MCF 10A (cell line): Measurements from ENCODE around the gene CACNA1S. TPM values are rescaled to one million over a fixed set of nuclear protein-coding genes. Genes with fewer than 3 reads are reported as not detected.

Source experiments
- BruUV-seq: library from RNA; stranded (reverse); fragments of 400-500 nt; replicated peaks from 2 replicates; lab custom pipeline; 2021; lab: Mats Ljungman, UMichigan
- CTCF ChIA-PET: fragments of 300-600 bp; sonication (Branson Sonifier 250); formaldehyde crosslinking; extraction: SDS; loops from one replicate; lab custom pipeline; 2021; ENCODE audit warnings: antibody characterized with exemption, inconsistent platforms; lab: Yijun Ruan, JAX
- POLR2A ChIA-PET: fragments of 300-600, 350-650 bp; sonication (Branson Sonifier 250); formaldehyde crosslinking; extraction: SDS; loops from one replicate; lab custom pipeline; 2020; ENCODE audit warnings: antibody characterized with exemption, inconsistent platforms; lab: Yijun Ruan, JAX
- DNase-seq: peaks from one replicate; pipeline ENCODE4 v3.0.0-alpha.2; 2018; ENCODE audit not compliant: unreplicated experiment
- H3K27ac Mint-ChIP-seq: one replicate; pipeline ENCODE4 v1.8.0; 2022; ENCODE audit warnings: mild to moderate bottlenecking, low read depth, mixed read lengths; ENCODE audit not compliant: unreplicated experiment
- H3K27me3 Mint-ChIP-seq: one replicate; pipeline ENCODE4 v1.8.0; 2022; ENCODE audit warnings: mixed read lengths; ENCODE audit not compliant: insufficient read depth, unreplicated experiment
- H3K36me3 Mint-ChIP-seq: one replicate; pipeline ENCODE4 v1.8.0; 2022; ENCODE audit warnings: mild to moderate bottlenecking, moderate library complexity, mixed read lengths; ENCODE audit not compliant: insufficient read depth, unreplicated experiment
- H3K4me1 Mint-ChIP-seq: one replicate; pipeline ENCODE4 v1.8.0; 2022; ENCODE audit warnings: mixed read lengths; ENCODE audit not compliant: insufficient read depth, unreplicated experiment
- H3K4me3 Mint-ChIP-seq: one replicate; pipeline ENCODE4 v1.8.0; 2022; ENCODE audit warnings: mild to moderate bottlenecking, moderate library complexity, mixed read lengths; ENCODE audit not compliant: unreplicated experiment
- H3K9me3 Mint-ChIP-seq: one replicate; pipeline ENCODE4 v1.8.0; 2022; ENCODE audit warnings: mixed read lengths; ENCODE audit not compliant: unreplicated experiment
- CTCF ChIP-seq: fragments of 200-600 bp; IDR thresholded peaks from one replicate; pipeline ENCODE4 v1.8.0; 2022; ENCODE audit warnings: antibody characterized with exemption, mild to moderate bottlenecking; ENCODE audit not compliant: unreplicated experiment
- intact Hi-C: fragments of 100-400 bp; cut with micrococcal nuclease; formaldehyde crosslinking; loops from 2 replicates; pipeline ENCODE4 v1.14.1; 2022
- total RNA-seq: library from RNA; stranded (reverse); gene quantifications from 2 replicates; pipeline ENCODE4 v1.2.3, GENCODE V29; 2022

Gene CACNA1S
- total RNA-seq, 1 experiment from 2014 or later, result not detected

- BruUV-seq, result no TSS peak
- no peaks in the 10 kb centered on the region for H3K9me3 Mint-ChIP-seq
- intact Hi-C loops, result no loop called here
- peaks cover 20% of the 10 kb centered on the region for H3K4me1 Mint-ChIP-seq
- ChIA-PET CTCF (interaction anchor here (0.5 to 5.8 kb wide), 14 partner anchors 7 to 817 kb away, joined by 3 to 47 read pairs (median 3); no protein-coding TSS in a partner anchor), POLR2A (interaction anchor here (0.9 to 1.1 kb wide), 3 partner anchors 12 to 121 kb away, joined by 3 to 4 read pairs (median 4); no protein-coding TSS in a partner anchor)
- H3K27me3 Mint-ChIP-seq, result no peaks in the 10 kb centered on the region
- no peak for TF ChIP-seq CTCF
- DNase-seq, result peak; percentile 33
- no peak overlapping the region for H3K4me3 Mint-ChIP-seq
- no peak overlapping the region for H3K27ac Mint-ChIP-seq
- no peaks in the 10 kb centered on the region for H3K36me3 Mint-ChIP-seq
Measured at GRCh38 chr1:201014816-201015200, 97.4 kb downstream of the CACNA1S start.

DNA sequence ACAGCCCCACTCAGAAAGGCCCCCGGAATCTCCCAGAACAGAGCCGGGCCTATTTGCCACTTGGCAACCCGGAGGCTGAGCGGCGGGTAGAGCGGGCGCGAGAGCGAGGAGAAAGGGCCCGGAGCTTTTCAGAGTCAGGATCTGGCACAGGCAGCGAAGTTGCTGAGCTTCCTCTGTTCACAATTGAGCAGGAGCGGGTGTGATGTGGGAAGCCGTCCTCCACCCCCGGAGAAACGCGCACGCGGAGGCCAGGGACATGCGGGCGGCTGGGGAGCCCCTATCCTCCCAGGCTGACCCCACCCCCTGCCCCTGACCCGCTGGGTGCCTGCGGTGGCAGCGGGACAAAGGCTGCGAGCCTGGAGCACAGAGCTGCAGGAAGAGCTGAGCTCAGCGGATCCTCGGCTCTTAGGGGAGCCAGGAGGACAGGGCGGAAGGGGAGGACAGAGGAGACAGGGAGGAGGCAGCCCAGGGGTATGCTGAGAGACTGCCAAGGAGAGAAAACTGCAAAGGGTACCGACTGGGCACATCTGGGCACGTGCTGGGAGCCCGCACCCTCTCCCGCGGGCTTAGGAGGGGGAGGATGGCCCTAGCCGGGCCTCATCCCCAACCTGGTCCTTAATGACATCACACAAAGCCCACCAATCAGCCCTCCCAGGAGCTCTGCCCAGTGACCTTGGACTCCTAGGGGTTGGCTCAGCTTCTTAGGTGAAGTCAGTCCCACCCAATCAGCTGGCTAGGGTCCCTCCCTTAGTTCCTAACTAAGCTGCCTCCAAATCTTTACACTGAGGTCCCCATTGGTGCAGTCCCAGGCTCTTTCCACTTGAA, 98.0 kb downstream of the CACNA1S start:
- CTCF ChIA-PET, result interaction anchor here (0.5 to 5.8 kb wide), 8 partner anchors 8 to 393 kb away, joined by 3 to 47 read pairs (median 4); no protein-coding TSS in a partner anchor
- intact Hi-C loops, result no loop called here
- no peaks in the 10 kb centered on the region for H3K36me3 Mint-ChIP-seq
- POLR2A ChIA-PET, result interaction anchor here (0.9 kb wide), 2 partner anchors 20 to 120 kb away, joined by 3 to 4 read pairs; no protein-coding TSS in a partner anchor
- BruUV-seq, result no TSS peak
- H3K4me3 Mint-ChIP-seq, result no peak overlapping the region
- H3K9me3 Mint-ChIP-seq, result no peaks in the 10 kb centered on the region
- H3K27me3 Mint-ChIP-seq, result no peaks in the 10 kb centered on the region
- no peak overlapping the region for H3K27ac Mint-ChIP-seq
- no peak for TF ChIP-seq CTCF
- peaks cover 14% of the 10 kb centered on the region for H3K4me1 Mint-ChIP-seq
- no peak for DNase-seq

GRCh38 chr1:201013031-201013485, 99.2 kb downstream of the CACNA1S start:
- ChIA-PET POLR2A (no interaction called here), CTCF (interaction anchor here (5.8 kb wide), 1 partner anchor 41 kb away, joined by 47 read pairs; no protein-coding TSS in a partner anchor)
- H3K36me3 Mint-ChIP-seq, result no peaks in the 10 kb centered on the region
- H3K9me3 Mint-ChIP-seq, result no peaks in the 10 kb centered on the region
- no peak overlapping the region for H3K27ac Mint-ChIP-seq
- H3K4me3 Mint-ChIP-seq, result no peak overlapping the region
- no TSS peak for BruUV-seq
- H3K4me1 Mint-ChIP-seq, result peaks cover 6% of the 10 kb centered on the region
- no peak for TF ChIP-seq CTCF
- DNase-seq, result no peak
- intact Hi-C loops, result no loop called here
- no peaks in the 10 kb centered on the region for H3K27me3 Mint-ChIP-seq

DNA sequence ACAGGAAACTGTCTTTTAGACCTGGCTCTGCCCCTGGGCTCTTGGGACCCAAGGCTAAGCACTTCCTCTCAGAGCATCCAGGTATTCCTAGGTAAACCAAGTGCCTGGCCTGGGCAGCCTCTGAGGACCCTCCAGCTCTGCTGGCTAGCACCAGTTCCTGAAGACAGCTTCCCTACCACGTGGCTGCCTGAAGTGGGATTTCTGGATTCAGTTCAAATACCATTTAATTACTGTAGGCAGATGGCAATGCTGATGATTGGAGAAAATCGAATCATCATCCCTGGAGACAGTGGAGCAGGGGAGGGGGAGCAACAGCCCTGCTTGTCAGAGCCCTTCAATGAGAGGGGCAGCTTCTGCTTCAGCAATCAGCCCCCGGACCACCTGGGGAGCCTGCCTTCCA, 100.6 kb downstream of the CACNA1S start:
- Mint-ChIP-seq H3K36me3 (no peaks in the 10 kb centered on the region), H3K27ac (no peak overlapping the region), H3K4me3 (no peak overlapping the region), H3K4me1 (peaks cover 6% of the 10 kb centered on the region), H3K27me3 (no peaks in the 10 kb centered on the region), H3K9me3 (no peaks in the 10 kb centered on the region)
- intact Hi-C loops, result no loop called here
- DNase-seq, result no peak
- no TSS peak for BruUV-seq
- TF ChIP-seq CTCF, result no peak
- ChIA-PET POLR2A (interaction anchor here (1.4 kb wide), 1 partner anchor 9 kb away, joined by 3 read pairs; no protein-coding TSS in a partner anchor), CTCF (interaction anchor here (1.2 kb wide), 1 partner anchor 32 kb away, joined by 3 read pairs; no protein-coding TSS in a partner anchor)
